22Rv1 (cell line): ENCODE measurements around the gene RABGGTA.

Experiments used
- H3K27ac ChIP-seq: fragments of 450-650 bp; 2 replicates; pipeline ENCODE4 v1.5.1; 2017
- ZFX ChIP-seq: fragments of 450-650 bp; IDR thresholded peaks from 2 replicates; pipeline ENCODE4 v1.6.1; 2017; ENCODE audit warnings: antibody characterized with exemption, borderline replicate concordance
- TF ChIP-seq, protein P1 (sequence below): fragments of 450-650 bp; IDR thresholded peaks from 2 replicates; pipeline ENCODE4 v1.5.1; 2017; ENCODE audit warnings: mild to moderate bottlenecking

Gene RABGGTA

DNA sequence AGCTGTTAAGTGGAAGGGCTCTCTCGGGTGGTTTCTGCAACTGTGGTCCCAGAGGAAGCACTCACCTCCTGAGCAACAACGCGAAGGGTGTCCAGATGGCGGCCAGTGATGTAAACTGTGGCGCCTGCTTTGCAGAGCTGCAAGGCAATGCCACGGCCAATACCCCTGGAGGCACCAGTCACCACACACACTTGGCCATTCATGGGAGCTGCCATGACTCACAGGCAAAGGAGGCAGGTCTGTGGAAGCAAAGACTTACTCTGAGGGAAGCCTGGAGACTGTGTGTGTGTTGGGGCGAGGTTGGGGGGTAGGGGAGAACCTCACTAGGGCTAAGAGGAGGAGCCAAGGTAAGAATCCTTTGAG, 27.5 kb upstream of the RABGGTA start:
- no peak for TF ChIP-seq ZFX
- TF ChIP-seq, protein P1, sequence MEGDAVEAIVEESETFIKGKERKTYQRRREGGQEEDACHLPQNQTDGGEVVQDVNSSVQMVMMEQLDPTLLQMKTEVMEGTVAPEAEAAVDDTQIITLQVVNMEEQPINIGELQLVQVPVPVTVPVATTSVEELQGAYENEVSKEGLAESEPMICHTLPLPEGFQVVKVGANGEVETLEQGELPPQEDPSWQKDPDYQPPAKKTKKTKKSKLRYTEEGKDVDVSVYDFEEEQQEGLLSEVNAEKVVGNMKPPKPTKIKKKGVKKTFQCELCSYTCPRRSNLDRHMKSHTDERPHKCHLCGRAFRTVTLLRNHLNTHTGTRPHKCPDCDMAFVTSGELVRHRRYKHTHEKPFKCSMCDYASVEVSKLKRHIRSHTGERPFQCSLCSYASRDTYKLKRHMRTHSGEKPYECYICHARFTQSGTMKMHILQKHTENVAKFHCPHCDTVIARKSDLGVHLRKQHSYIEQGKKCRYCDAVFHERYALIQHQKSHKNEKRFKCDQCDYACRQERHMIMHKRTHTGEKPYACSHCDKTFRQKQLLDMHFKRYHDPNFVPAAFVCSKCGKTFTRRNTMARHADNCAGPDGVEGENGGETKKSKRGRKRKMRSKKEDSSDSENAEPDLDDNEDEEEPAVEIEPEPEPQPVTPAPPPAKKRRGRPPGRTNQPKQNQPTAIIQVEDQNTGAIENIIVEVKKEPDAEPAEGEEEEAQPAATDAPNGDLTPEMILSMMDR: no peak
- peak overlapping the region; percentile 76 for H3K27ac ChIP-seq

DNA sequence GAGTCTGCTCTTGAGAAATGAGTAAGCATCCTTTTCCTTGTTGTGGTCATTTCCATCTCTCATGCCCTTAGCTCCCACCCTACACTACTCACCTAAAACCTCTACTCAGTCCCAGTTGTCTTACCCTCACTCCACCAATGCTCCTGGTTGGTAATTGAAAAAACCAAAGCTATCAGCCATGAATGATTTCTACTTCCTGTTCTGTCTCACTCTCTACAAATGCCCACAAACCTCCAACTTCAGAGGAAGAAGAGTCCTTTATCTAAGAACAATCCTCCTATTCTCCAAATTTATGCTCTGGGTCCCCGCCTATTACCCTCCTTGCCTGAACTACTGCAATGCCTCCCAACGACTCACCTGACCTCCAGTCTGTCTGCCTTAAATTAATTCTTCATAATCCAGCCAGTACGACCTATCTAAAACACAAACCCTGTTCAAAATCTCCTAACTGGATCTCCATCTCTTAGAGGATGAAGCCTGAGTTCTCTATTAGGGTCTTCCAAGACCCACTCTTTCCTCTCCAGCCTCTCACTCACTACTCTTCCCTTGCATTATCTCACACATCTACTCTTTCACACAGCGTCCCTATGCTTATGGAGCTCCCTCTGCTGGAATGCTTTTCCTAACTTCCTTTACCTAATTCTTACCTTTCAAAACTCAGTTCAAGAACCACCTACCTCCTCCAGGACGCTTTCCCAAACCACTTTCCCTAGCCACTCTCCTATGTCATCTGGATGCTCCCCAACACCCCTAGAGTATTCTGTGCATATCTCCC, 26.0 kb upstream of the RABGGTA start:
- TF ChIP-seq, protein P1: peak; percentile 69
- TF ChIP-seq ZFX: no peak
- H3K27ac ChIP-seq: peak overlapping the region; percentile 76; the same call in 1 of the 2 replicates

DNA sequence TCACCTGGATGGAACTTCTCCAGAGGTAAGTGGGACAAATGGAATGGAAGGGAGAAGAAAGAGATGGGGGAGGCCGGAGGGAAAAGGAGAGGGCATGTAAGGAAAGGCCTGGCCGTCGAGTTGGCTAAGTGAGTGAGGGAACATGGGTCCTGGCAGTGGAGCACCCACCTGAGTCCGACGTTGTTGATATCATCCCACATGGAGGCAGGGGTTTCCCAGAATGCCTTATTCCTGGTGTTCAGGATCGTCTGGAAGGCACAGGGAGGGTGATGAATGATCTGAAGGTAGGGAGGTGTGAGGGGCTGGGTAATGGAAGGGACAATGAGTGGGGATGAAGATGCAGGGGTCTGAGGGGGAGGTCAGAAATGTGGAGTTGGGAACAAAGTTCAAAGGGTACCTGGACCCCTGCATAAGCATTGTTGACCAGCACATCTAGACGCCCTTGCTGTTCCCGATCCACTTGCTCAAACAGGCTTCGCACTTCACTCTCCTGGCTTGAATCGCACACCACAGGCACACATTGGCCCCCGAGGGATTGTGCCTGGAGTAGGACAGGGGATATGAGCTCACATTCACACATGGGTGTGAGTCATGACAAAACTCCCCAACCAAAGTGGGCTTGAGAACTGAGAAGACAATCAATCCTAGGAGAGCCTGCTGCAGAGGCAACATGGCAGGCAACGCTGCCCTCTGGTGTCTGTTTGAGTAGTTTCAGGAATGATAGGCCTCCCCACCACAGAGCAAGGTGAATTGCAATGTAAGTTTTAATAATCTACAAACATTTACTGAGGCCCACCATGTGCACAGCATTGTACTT, 25.2 kb upstream of the RABGGTA start:
- H3K27ac ChIP-seq: no peak overlapping the region
- TF ChIP-seq, protein P1: peak; percentile 75
- no peak for TF ChIP-seq ZFX

DNA sequence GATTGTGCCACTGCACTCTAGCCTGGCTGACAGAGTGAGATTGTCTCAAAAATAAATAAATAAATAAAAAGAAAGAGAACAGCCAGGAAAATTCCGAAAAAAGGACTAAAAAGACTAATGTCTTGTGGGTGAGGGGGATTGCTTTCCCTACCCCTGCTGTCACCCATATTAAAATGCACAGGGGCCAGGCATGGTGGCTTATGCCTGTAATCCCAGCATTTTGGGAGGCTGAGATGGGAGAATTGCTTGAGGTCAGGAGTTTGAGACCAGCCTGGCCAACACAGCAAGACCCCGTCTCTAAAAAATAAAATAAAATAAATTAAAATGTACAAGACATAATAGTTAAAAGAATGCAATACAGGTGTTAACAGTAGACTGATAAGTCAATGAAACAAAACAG, 22.1 kb upstream of the RABGGTA start:
- no peak for TF ChIP-seq ZFX
- TF ChIP-seq, protein P1: no peak
- H3K27ac ChIP-seq: no peak overlapping the region

DNA sequence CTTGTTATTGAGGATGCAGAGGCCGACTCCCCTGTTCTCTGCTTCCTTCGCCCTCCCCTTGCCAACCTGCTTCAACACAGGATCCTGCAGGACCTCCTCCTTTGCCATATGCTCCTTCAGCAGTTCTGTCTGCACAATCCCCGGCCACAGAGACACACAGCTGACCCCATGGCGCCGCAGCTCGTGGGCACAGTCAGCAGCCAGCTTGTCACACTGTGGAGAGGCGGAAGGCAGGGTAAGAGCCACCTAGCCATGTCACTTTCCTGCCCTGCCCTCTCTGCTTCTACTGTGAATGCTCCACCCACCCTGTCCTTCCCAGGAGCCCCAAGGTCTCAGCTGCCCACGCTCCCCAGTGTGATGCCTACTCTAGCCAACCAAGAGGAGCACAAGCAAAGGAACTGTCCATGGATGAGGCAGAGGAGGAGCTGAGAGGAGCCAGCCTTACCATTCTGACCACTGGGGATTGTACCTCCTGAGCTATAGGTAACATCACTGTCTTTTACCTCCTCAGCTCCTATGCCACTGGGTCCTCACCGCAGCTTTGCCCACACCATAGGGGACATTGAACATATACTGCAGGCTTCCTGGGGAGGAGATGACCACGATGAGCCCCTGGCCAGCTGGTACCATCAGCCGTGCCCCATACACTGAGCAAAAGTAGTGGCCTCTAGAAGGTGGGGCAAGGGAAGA, 20.9 kb upstream of the RABGGTA start:
- TF ChIP-seq ZFX: no peak
- TF ChIP-seq, protein P1: no peak
- no peak overlapping the region for H3K27ac ChIP-seq

DNA sequence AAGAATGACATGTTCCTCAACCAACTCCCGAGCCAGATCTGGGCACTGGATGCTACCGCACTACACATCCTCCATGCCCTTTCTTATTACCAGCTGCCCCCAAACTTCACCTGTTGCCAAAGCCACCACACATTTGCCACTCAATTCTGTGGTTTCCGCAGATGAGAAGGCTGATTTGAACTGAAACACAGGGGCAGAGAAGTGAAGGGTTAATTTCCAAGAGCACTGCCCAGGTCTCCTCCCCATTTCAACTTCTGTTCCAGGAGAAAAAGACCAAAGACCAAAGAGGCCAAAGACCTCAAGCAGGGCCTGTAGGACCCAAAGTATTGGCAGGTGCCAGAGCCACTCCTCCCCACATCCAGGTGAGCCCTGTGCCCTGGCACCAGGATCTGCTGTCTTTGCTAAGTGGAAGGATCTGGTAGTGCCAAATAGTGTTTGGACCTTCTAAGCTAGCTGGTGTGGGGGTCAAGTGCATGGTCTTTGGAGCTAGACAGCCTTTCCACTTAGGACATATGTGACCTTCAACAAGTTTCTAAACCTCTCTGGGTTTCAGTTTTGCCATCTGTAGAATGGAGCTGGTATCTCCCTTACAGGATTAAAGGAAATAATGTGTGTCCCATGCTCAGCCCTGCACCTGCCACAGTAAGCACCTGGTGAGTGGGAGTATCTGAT, 20.2 kb upstream of the RABGGTA start:
- TF ChIP-seq, protein P1: no peak
- no peak for TF ChIP-seq ZFX
- no peak overlapping the region for H3K27ac ChIP-seq
